HK-2 (cell line): ENCODE results near the gene RIMBP2.

Experiments
- DNase-seq: peaks from one replicate; pipeline ENCODE4 v3.0.0-alpha.2; 2018; ENCODE audit not compliant: unreplicated experiment

Gene RIMBP2

DNA sequence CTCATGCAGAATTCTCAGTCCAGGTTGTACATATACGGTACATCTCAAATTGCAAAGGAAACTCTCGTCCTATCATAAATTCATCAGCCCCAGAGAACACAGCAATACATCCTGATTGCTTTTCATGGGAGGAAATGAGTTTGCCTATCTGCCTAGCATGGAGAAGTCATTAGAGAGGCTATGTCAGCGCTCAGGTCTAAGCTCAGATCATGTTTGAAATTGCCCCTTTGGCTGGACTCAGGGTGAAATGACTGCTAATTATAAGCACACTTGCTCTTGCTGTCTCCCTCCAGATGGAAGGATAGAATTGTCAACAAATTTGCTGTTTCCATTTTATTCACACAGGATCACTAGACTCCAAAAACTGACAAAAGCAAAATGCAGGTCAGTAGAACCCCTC lies 178.4 kb downstream of the RIMBP2 start:
- no peak for DNase-seq

GRCh38 chr12:130537051-130537450 lies 179.0 kb downstream of the RIMBP2 start:
- no peak for DNase-seq

DNA sequence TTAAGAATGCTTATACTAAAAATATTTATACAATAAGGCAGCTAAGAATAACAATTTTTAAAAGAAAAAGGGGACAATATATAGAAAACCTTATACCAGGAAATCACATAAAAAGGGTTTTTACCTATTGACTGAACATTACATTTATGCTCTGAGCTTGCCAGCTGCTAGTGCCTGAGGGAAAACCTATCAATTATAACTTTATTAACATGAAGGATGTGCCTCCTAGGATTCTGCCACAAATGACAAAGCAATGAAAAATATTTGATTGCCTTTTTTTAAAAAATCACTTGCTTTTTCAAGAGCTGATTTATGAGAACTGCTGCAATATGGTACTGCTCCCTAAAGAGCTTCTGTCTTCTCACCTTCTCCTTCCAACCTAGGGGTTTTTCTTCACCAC lies 185.7 kb downstream of the RIMBP2 start:
- DNase-seq, result no peak

DNA sequence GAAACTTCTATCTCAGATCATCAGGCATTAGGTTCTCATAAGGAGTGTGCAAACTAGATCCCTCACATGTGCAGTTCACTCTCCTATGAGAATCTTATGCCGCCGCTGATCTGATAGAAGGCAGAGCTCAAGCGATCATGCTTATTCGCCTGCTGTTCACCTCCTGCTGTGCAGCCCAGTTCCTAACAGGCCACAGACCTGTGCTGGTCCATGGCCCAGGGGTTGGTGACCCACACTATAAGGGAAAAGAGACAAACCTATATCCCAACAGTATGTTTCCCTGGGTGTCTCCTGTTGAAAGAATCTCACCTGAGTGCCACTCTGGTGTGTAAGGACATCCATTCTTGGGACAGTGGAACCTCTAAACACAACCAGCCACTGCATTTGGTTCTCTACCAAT lies 186.3 kb downstream of the RIMBP2 start:
- no peak for DNase-seq

- no peak for DNase-seq
Observed at GRCh38 chr12:130527239-130527638, 188.9 kb downstream of the RIMBP2 start.

- peak; percentile 50 for DNase-seq
Observed at GRCh38 chr12:130526813-130527212, 189.3 kb downstream of the RIMBP2 start.

GRCh38 chr12:130525384-130526172 lies 190.5 kb downstream of the RIMBP2 start:
- DNase-seq, result no peak

DNA sequence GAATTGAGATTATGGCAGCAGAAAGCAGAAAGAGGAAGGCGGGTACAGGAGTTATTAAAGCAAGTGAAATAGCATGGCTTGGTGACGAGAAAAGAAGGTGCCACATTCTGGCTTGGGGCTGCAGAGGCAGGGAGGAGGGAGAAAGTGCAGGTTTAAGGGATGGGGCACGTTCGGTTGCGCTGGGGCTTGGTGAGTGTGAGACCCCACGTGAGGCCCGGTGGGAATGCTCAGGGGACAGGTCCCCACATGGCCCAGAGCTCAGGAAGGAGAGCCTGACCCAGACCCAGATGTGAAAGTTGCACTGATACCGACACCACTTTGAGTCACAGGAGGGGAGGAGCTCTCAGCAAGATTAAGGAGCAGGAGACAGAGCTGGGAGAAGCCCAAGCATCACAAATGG lies 191.3 kb downstream of the RIMBP2 start:
- DNase-seq, result no peak

- no peak for DNase-seq
Observed at GRCh38 chr12:130523863-130524614, 192.1 kb downstream of the RIMBP2 start.

DNA sequence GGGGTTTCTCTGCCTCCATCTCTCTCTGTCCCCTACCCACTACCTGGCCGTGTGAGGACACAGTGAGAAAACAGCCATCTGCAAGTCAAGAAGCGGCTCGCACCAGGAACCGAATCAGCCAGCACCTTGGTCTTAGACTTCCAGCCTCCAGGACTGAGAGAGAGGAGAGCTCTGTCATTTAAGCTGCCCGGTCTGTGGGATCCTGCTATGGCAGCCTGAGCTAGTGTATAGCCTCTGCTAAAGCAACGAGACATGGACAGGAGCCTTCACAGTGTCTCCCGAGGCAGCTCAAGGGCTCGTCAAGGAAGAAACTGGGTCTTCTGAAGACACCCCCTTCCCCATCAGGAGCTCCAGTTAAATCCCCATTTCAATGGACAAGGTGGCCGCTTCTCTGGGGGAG lies 192.9 kb downstream of the RIMBP2 start:
- no peak for DNase-seq

- no peak for DNase-seq
Observed at GRCh38 chr12:130522244-130522834, 193.8 kb downstream of the RIMBP2 start.

GRCh38 chr12:130521375-130522124 lies 194.5 kb downstream of the RIMBP2 start:
- DNase-seq, result no peak

DNA sequence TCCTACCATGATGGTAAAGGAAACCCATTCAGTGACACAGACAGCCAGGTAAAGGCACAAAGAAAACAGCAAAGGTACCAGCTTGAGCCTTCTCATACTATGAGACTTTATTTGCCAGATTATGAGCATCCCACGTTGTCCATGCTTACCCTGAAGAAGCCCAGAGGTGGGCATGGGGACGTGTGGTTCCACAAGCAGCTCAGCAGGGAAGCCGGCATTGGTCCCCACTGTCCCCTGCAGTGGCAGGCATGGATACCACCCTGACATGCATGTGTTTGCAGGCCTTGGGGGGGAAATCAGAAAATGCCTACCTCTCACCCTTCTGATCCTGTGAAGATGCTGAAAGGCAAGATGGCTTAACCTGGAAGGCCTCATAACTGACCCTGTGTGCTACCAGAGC lies 195.3 kb downstream of the RIMBP2 start:
- DNase-seq, result no peak

DNA sequence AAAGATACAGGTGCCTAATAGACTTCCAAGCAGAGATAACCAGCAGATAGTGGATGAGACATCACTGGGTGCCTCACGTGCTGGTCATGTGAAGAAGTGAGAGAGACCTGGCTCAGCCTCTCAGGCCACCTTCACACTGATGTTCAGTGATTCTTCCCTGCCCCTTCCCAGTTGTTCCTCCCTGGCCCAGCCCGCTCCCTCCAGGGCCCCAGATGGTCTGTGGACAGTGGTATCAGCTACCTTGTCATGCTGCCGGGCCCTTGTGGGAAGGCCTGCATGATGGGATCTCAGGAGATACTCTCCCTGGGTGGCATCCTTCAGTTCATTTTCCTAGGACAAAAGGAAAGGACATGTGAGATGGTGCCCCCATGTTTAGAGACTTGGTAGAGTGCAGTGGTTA lies 198.5 kb downstream of the RIMBP2 start:
- no peak for DNase-seq

DNA sequence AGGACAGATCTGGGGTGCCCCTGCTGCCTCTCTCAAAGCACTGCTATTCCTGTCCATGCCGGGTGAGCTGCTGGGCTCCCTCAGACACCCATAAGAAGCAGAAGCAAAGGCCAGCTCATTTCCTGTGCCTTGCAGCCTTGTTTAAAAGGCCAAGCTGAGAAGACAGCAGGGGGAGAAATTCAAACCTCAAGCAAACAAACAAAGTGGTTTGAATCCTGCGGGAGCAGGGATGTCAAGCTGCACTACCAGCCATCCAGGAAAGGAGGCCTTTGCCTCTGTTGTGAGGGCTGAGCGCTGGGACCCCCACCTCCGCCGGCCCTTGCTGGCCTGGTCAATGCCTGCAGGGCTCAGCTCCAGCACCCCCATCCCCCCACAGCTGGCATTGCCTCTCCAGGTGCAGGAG lies 201.9 kb downstream of the RIMBP2 start:
- no peak for DNase-seq

DNA sequence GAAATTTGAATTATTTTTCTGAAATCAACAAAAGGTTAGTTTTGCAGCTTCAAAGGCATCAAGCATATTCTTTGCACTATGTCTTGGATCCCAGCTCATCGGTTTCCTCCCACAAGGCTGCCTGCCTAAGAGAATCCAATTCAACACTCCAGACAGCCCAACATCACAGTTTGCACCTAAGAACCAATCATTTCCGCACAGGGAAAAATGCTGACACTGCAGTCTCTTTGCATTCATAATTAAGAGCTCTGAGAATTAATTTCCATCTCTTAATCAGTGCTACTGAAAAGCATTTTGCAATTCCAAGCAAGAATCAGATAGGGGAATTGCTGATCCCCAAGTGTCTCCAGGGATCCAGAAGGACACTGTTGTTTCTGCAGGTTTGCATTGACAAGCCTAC lies 202.5 kb downstream of the RIMBP2 start:
- no peak for DNase-seq

GRCh38 chr12:130511285-130511684 lies 204.8 kb downstream of the RIMBP2 start:
- no peak for DNase-seq

DNA sequence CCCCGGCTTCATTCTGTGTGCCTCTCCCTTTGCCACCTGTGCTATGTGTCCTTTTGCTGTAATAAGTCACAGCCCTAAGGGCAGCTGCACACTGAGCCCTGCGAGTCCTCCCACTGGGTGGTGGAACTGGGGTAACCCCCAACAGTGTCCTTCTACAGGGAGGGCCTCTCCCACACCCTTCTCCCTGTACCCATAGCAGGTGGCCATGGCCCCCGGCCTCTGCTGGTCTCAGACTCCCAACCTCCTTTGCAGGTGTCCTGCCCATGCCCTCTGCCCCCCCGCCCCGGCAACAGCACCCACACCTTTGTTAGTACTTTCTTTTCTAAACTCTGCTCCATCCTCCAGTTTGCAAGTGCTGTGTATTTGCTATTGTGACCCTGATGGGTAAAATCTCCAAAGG lies 206.6 kb downstream of the RIMBP2 start:
- DNase-seq, result no peak

DNA sequence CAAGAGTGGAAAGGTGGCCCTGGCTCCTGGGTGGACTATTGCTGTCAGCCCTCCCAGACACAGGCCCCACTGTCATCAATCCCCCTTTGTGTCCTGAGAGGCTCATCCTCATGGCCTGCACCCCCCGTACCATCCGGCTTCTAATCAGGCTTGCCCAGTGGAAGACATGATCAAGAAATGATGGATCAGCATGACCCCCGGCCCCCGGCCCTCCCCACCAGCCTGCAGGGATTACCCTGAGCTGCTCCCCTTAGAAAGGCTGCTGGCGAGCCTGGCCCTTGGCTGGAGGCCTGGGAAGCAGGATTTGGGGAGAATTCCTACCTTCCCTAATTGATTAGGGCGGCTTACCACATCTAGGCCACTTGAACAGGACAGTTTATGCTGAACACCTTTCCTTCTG lies 207.3 kb downstream of the RIMBP2 start:
- no peak for DNase-seq

DNA sequence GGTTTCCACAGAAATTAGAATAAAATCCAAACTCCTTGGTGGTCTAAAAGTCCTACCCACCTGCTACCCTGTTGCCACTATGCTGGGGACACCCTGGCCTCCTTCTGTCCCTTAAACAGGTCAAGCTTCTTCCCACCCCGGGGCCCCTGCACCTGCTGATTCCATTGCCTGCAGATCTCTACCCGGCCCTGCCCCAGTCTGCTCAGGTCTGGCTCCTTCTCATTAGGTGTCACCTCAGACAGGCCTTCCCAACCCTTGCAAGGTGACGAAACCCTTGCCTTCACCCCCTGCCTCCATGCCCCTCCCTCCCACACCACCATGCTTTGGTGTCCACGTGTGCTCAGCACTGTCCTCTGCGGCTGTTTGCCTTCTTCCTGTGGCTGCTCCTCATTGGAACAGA lies 207.8 kb downstream of the RIMBP2 start:
- no peak for DNase-seq

DNA sequence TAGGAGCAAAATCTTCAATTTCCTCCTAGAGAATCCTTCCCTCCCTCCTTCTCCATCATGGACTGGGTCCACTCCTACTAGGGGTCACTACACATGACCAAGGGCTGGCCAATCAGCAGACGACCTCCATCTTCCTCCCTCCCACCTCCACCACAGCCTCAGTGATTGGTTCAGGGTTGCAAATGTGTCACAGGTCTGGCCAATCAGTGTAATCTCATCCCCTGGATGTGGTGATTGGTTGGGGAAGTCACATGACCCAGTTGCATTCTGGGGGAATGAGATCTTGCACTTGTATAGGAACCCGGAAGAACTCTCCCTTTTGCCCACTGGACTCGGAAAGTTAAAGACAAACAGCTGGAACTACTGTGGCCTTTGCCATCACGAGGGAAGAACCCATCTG lies 209.3 kb downstream of the RIMBP2 start:
- DNase-seq, result no peak

GRCh38 chr12:130504840-130505175 lies 211.3 kb downstream of the RIMBP2 start:
- DNase-seq, result no peak
